Osteoblast (primary cell): ENCODE results near the gene EFNA5. TPM values are rescaled to one million over a fixed set of nuclear protein-coding genes. Genes with fewer than 3 reads are reported as not detected.
A peak's percentile ranks its signal among the peaks of the same experiment; 100 is the strongest.

Experiments used
- DNase-seq: peaks from one replicate; pipeline ENCODE4 v3.0.0; 2011; ENCODE audit warnings: low spot score, mixed read lengths; ENCODE audit not compliant: insufficient read length; ENCODE audit errors: missing footprints
- H2AFZ ChIP-seq: 2 replicates; pipeline ENCODE4 v1.6.0; 2011; ENCODE audit warnings: mild to moderate bottlenecking, low read length
- H3K27ac ChIP-seq: 2 replicates; pipeline ENCODE4 v1.5.1; 2011; ENCODE audit warnings: mild to moderate bottlenecking, low read depth, low read length, moderate library complexity
- H3K27me3 ChIP-seq: 2 replicates; pipeline ENCODE4 v1.6.0; 2012; ENCODE audit warnings: mild to moderate bottlenecking, control low read depth, inconsistent platforms, low read length, moderate library complexity; ENCODE audit not compliant: insufficient read depth
- H3K36me3 ChIP-seq: 2 replicates; pipeline ENCODE4 v1.5.1; 2011; ENCODE audit warnings: mild to moderate bottlenecking, low read length, control low read depth, moderate library complexity; ENCODE audit not compliant: insufficient read depth
- H3K4me1 ChIP-seq: 2 replicates; pipeline ENCODE4 v1.5.1; 2011; ENCODE audit warnings: mild to moderate bottlenecking, low read length, control low read depth, moderate library complexity; ENCODE audit not compliant: insufficient read depth
- H3K4me2 ChIP-seq: 2 replicates; pipeline ENCODE4 v1.6.0; 2011; ENCODE audit warnings: mild to moderate bottlenecking, low read length; ENCODE audit not compliant: insufficient read depth
- H3K4me3 ChIP-seq: fragments of 200-600 bp; sonication (generic); 3 replicates; pipeline ENCODE4 v1.5.1; 2012; ENCODE audit warnings: mild to moderate bottlenecking, low read length, inconsistent platforms; ENCODE audit not compliant: insufficient read depth
- H3K79me2 ChIP-seq: 2 replicates; pipeline ENCODE4 v1.6.0; 2012; ENCODE audit warnings: mild to moderate bottlenecking, low read length, control low read depth, inconsistent platforms; ENCODE audit not compliant: insufficient read depth
- H3K9me3 ChIP-seq: 2 replicates; pipeline ENCODE4 v1.5.1; 2011; ENCODE audit warnings: low read depth, low read length, control low read depth
- H4K20me1 ChIP-seq: 2 replicates; pipeline ENCODE4 v1.6.0; 2012; ENCODE audit warnings: mild to moderate bottlenecking, low read length, control low read depth; ENCODE audit not compliant: insufficient read depth
- CTCF ChIP-seq: IDR thresholded peaks from 2 replicates; pipeline ENCODE4 v1.5.1; 2011; ENCODE audit warnings: mild to moderate bottlenecking, low read depth, low read length, moderate library complexity; ENCODE audit errors: extremely low read depth
- total RNA-seq: library from RNA; depleted of rRNA; stranded (reverse); fragments of >200 nt; gene quantifications from 2 replicates; pipeline ENCODE4 v1.2.3, GENCODE V29; 2012

EFNA5 gene
- total RNA-seq, 1 donor, result 12.3 TPM

- H3K9me3 ChIP-seq, result no peaks in the 10 kb centered on the region
- DNase-seq, result no peak
- no peak overlapping the region for H2AFZ ChIP-seq
- no peaks in the 10 kb centered on the region for H4K20me1 ChIP-seq
- no peaks in the 10 kb centered on the region for H3K36me3 ChIP-seq
- peaks cover 14% of the 10 kb centered on the region for H3K4me1 ChIP-seq
- no peaks in the 10 kb centered on the region for H3K27me3 ChIP-seq
- H3K79me2 ChIP-seq, result no peaks in the 10 kb centered on the region
- H3K4me3 ChIP-seq, result no peak overlapping the region
- H3K4me2 ChIP-seq, result no peak overlapping the region
- no peak for TF ChIP-seq CTCF
- H3K27ac ChIP-seq, result no peak overlapping the region
These were observed 129.3 kb downstream of the EFNA5 start for GRCh38 chr5:107541400-107541799.

GRCh38 chr5:107539726-107540330 lies 130.9 kb downstream of the EFNA5 start:
- no peak for TF ChIP-seq CTCF
- H3K9me3 ChIP-seq, result no peaks in the 10 kb centered on the region
- H3K79me2 ChIP-seq, result no peaks in the 10 kb centered on the region

GRCh38 chr5:107538805-107539445 lies 131.8 kb downstream of the EFNA5 start:
- Histone ChIP-seq H3K4me2 (no peak overlapping the region), H3K79me2 (no peaks in the 10 kb centered on the region), H3K27ac (no peak overlapping the region), H3K9me3 (no peaks in the 10 kb centered on the region), H4K20me1 (no peaks in the 10 kb centered on the region), H3K36me3 (no peaks in the 10 kb centered on the region), H3K27me3 (no peaks in the 10 kb centered on the region), H2AFZ (no peak overlapping the region), H3K4me1 (peaks cover 14% of the 10 kb centered on the region), H3K4me3 (no peak overlapping the region)
- TF ChIP-seq CTCF, result no peak
- DNase-seq, result no peak

More at GRCh38 chr5:107539726-107540330, 130.9 kb downstream of the EFNA5 start:
- Histone ChIP-seq H3K27ac (no peak overlapping the region), H3K4me2 (no peak overlapping the region), H4K20me1 (no peaks in the 10 kb centered on the region), H3K36me3 (no peaks in the 10 kb centered on the region), H3K4me3 (no peak overlapping the region), H3K27me3 (no peaks in the 10 kb centered on the region), H3K4me1 (peaks cover 14% of the 10 kb centered on the region), H2AFZ (no peak overlapping the region)
- no peak for DNase-seq

GRCh38 chr5:107538331-107538730 lies 132.4 kb downstream of the EFNA5 start:
- TF ChIP-seq CTCF, result no peak
- H2AFZ ChIP-seq, result no peak overlapping the region
- H3K36me3 ChIP-seq, result no peaks in the 10 kb centered on the region
- H3K4me2 ChIP-seq, result no peak overlapping the region
- H3K27me3 ChIP-seq, result no peaks in the 10 kb centered on the region
- peak; percentile 5 for DNase-seq
- peaks cover 14% of the 10 kb centered on the region for H3K4me1 ChIP-seq
- no peaks in the 10 kb centered on the region for H4K20me1 ChIP-seq
- no peaks in the 10 kb centered on the region for H3K9me3 ChIP-seq
- no peaks in the 10 kb centered on the region for H3K79me2 ChIP-seq
- no peak overlapping the region for H3K4me3 ChIP-seq
- H3K27ac ChIP-seq, result no peak overlapping the region
